Muscle layer of colon (tissue), 2 donors: ENCODE measurements around the gene HRH2.
"Not testable (repeated sequence)": the region's sequence is repeated elsewhere in the genome, so short reads cannot be mapped to it uniquely, and the experiment has no call there.

ENCODE experiments used
- H3K27ac ChIP-seq: one replicate; pipeline ENCODE4 v1.7.0; 2013; ENCODE audit warnings: low read depth, mild to moderate bottlenecking, low read length, moderate library complexity
- H3K27me3 ChIP-seq, 2 donors: one replicate each; pipeline ENCODE4 v1.7.0; 2013; ENCODE audit warnings: low read length in 2 of 2, mild to moderate bottlenecking in 2 of 2; ENCODE audit not compliant: insufficient read depth in 2 of 2, control insufficient read depth in 1 of 2
- H3K36me3 ChIP-seq: one replicate; pipeline ENCODE4 v1.7.0; 2013; ENCODE audit warnings: mild to moderate bottlenecking, low read length; ENCODE audit not compliant: insufficient read depth
- H3K4me1 ChIP-seq: one replicate; pipeline ENCODE4 v1.7.0; 2013; ENCODE audit warnings: mild to moderate bottlenecking, low read length; ENCODE audit not compliant: insufficient read depth
- H3K4me3 ChIP-seq, 2 donors: one replicate each; pipeline ENCODE4 v1.7.0; 2013; ENCODE audit warnings: low read length in 2 of 2, low read depth in 1 of 2, mild to moderate bottlenecking in 1 of 2, moderate library complexity in 1 of 2
- H3K9ac ChIP-seq: one replicate; pipeline ENCODE4 v1.7.0; 2013; ENCODE audit warnings: low read length
- H3K9me3 ChIP-seq: one replicate; pipeline ENCODE4 v1.7.0; 2013; ENCODE audit warnings: mild to moderate bottlenecking, low read length
- donor health status: abdominal sarcoma.
- donor health status: Adenocarcinoma of cecum.

The HRH2 gene

DNA sequence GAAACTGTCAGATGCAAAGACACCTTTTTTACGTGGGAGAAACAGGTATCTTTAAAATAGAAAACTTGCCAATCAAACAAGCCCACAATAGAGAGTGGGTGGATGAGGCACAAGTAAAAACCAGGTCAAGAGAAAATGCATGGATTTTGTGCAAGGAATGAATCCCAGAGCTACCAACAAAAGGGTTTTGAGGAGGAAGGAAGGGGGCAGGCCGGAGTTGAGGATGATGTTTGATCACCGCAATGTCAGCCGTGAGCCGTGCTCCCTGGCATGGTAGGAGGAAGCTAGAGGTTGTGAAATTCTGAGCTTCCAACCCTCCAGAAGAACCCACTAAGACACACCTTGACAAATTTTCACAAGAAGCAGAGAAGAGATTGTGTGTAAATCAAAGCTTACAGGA lies 53.2 kb downstream of the HRH2 start:
- no peaks in the 10 kb centered on the region for H3K4me1 ChIP-seq
- H3K36me3 ChIP-seq: no peaks in the 10 kb centered on the region
- no peaks in the 10 kb centered on the region for H3K27me3 ChIP-seq
- peaks cover 4% of the 10 kb centered on the region for H3K9me3 ChIP-seq
- H3K27ac ChIP-seq: no peak overlapping the region
- H3K9ac ChIP-seq: no peak overlapping the region
- H3K4me3 ChIP-seq: no peak overlapping the region

DNA sequence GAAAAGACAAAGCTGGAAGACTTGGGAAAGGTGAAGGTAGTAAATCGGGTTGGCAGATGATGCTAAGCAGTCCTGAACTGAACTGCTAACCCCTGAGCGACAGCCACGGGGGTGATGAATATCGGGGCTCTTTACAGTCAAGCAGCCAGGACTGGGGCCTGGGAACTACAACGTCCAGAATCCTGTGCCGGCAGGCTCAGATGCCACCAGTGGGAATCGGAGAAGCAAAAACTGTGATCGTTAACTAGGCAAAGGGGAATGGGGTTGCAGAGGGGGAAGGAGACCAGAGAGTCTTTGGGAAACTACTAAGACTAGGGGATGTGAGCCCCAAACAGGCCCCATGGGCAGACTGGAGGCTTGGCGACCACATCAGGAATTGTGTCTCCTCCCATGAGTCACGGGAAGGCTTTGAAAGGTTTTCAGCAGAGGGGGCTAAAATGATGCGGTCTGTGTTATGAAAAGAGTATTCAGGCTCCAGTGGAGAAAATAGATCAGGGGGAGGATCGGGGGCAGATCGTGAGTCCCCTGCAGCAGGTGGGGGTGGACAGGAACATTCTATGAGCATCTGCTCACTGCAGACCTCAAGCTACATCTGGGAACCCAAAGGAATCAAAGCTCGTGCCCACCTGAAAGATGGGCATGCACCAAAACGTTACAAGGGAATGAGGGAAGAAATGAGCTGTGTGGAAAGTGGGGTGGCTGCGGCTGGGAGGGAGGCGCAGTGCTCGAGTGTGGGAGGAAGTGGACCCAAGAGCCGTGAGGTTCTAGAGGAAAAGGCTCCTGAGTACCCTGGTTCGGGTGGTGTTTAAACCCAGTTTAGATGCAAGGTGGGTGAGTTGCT lies 53.8 kb downstream of the HRH2 start:
- H3K36me3 ChIP-seq: no peaks in the 10 kb centered on the region
- no peaks in the 10 kb centered on the region for H3K27me3 ChIP-seq
- peaks cover 4% of the 10 kb centered on the region for H3K9me3 ChIP-seq
- H3K27ac ChIP-seq: no peak overlapping the region
- H3K4me1 ChIP-seq: no peaks in the 10 kb centered on the region
- no peak overlapping the region for H3K9ac ChIP-seq
- no peak overlapping the region for H3K4me3 ChIP-seq

DNA sequence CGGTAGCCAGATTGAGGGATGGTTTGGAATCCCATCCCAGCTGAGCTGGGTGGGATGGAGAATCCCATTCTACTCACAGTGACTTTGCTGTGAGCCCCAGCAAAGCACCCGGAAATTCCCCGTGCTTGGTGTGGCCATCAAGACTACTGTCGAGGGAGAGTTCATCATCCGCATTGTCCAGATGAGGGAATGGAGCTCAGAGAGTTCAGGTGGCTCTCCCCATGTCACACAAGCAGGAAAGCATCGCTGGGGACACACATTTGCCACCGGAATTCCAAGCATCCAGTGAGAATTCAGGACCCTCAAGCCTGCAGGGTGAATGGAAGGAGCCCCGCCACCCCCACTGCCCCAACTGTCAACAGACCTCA lies 54.4 kb downstream of the HRH2 start:
- H3K9me3 ChIP-seq: peaks cover 4% of the 10 kb centered on the region
- H3K4me1 ChIP-seq: no peaks in the 10 kb centered on the region
- no peaks in the 10 kb centered on the region for H3K27me3 ChIP-seq
- no peak overlapping the region for H3K4me3 ChIP-seq
- no peak overlapping the region for H3K9ac ChIP-seq
- no peaks in the 10 kb centered on the region for H3K36me3 ChIP-seq
- H3K27ac ChIP-seq: no peak overlapping the region

DNA sequence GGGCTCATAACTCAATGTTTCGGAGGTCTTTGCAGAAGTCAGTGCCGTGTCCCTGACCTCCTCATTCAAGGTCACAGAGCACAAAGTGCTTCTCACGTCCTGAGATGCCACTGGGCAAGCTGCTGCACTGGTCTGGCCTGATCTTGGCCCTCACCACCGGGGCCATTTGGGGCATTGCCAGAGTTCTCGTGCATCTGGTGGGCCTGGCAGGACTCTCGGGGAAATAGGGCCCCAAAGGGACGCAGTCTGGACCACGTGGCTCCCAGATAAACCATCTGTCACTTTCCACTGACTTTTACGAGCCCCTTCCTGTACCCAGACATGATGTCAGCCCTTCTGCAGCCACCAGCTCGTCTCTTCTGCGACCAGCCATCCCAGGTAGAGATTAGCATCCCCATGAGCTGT lies 54.8 kb downstream of the HRH2 start:
- Histone ChIP-seq H3K27ac (no peak overlapping the region), H3K27me3 (no peaks in the 10 kb centered on the region), H3K9ac (no peak overlapping the region), H3K9me3 (peaks cover 4% of the 10 kb centered on the region), H3K4me3 (no peak overlapping the region), H3K36me3 (no peaks in the 10 kb centered on the region), H3K4me1 (no peaks in the 10 kb centered on the region)

DNA sequence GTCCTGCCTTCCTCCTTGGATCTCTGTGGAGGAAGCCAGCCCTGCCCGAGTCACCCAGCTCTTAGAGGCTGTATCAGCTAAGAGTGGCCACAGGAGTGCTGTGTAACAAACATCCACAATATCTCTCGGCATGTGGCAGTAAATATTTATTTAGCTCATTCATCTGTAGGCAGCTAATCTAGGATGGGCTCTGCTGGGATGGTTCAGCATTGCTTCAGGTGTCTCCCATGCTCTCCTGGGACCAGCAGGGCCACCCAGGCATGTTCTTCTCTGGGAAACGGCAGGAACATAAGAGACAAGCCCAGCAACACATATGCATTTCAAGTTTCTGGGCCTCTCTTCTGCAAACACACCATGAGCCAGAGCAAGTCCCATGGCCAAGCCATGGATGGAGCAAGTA lies 56.1 kb downstream of the HRH2 start:
- no peaks in the 10 kb centered on the region for H3K36me3 ChIP-seq
- no peak overlapping the region for H3K4me3 ChIP-seq
- H3K9ac ChIP-seq: no peak overlapping the region
- H3K27ac ChIP-seq: no peak overlapping the region
- H3K4me1 ChIP-seq: no peaks in the 10 kb centered on the region
- peaks cover 4% of the 10 kb centered on the region for H3K9me3 ChIP-seq
- no peaks in the 10 kb centered on the region for H3K27me3 ChIP-seq

DNA sequence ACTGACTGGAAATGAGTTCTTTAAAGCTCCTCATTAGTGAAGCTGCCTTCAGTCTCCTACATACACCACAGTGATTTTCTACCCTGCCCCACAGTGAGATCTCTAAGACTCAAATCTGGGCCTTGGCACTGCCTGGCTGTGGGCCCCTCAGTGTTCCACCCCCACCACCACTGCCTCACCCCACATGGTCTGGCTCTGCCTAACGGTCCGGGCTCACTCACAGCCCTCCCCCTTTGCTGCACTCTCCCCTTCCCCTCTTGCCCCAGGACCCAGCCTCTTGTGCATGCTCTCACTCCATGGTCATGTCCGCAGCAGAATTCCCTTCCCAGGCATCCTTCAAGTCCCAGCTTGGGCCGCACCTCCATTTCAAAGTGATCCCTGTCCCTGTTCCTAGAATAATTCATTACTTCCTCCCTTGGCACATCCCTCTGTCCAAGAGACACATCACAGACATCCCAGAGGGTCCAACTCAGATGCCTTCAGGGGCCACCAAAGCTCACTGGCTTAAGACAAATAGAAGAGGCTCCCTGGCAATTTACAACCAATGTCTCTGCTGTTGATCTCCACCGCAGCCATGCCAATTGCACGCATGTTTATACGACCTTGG lies 56.7 kb downstream of the HRH2 start:
- Histone ChIP-seq H3K27ac (no peak overlapping the region), H3K9me3 (peaks cover 4% of the 10 kb centered on the region)

DNA sequence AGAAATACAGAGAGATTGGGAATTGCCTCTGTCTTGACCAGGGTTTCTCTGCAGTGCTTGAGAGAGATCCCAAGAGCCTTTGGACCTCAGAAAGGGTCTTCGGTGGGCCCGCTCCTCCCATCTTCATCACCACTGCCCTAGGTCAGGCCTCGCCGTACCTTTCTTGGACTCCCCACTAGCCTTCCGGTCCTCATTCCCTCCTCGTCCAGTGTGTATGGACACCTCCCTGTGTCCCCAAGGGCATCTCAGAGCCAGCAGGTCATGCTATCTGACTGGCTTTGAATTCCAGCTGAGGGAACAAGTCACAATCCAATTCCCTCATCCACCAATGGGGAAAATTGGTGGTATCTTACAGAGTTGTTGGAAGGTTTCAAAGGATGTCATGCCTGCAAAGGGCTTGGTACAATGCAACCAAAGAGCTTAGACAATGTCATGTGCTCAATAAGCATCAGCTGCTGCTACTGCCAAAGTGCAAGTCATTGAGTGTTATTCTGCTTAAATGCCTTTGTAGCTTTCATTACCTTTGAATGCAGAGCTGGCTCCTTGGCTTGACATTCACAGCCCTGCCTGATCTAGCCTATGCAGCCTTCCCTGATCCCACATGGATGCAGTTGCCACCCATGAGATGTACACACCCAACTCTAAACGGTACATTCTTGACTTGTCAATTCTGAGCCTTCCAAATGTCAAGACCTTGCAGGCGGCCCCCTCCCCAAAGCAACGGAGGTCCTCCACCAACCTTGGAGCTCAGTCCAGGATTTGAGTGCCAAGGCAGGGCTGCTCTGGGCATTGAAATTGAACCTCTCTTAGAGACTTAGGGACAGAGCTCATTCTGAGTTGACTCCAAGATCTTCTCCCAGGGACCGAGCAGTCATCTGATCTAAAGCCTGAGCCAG lies 58.0 kb downstream of the HRH2 start:
- Histone ChIP-seq H3K27ac (no peak overlapping the region), H3K36me3 (no peaks in the 10 kb centered on the region), H3K9me3 (peaks cover 4% of the 10 kb centered on the region), H3K27me3 (no peaks in the 10 kb centered on the region), H3K9ac (no peak overlapping the region), H3K4me3 (no peak overlapping the region), H3K4me1 (no peaks in the 10 kb centered on the region)

More for the DNA sequence above, 56.7 kb downstream of the HRH2 start:
- Histone ChIP-seq H3K4me1 (no peaks in the 10 kb centered on the region), H3K36me3 (no peaks in the 10 kb centered on the region), H3K9ac (no peak overlapping the region), H3K4me3 (no peak overlapping the region), H3K27me3 (no peaks in the 10 kb centered on the region)

DNA sequence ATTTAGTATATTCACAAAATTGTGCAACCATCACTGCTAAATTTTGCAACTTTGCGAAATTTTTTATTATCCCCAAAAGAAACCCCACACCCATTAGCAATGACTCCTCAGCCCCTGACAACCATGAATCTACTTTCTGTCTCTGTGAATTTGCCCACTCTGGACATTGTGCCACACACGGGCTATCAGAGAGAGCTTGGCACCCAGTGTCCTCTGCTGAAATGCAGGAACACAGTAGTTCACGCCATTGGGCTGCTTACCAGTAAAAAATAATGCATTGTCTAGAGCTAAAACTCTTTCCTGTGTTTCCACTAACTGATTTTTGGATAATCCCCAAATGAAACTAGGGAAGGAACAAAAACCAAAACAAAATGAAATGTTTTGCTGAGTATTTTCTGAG lies 60.0 kb downstream of the HRH2 start:
- peaks cover 4% of the 10 kb centered on the region for H3K9me3 ChIP-seq
- no peaks in the 10 kb centered on the region for H3K36me3 ChIP-seq
- H3K27me3 ChIP-seq: no peaks in the 10 kb centered on the region
- no peak overlapping the region for H3K4me3 ChIP-seq
- no peaks in the 10 kb centered on the region for H3K4me1 ChIP-seq
- H3K27ac ChIP-seq: no peak overlapping the region
- no peak overlapping the region for H3K9ac ChIP-seq

DNA sequence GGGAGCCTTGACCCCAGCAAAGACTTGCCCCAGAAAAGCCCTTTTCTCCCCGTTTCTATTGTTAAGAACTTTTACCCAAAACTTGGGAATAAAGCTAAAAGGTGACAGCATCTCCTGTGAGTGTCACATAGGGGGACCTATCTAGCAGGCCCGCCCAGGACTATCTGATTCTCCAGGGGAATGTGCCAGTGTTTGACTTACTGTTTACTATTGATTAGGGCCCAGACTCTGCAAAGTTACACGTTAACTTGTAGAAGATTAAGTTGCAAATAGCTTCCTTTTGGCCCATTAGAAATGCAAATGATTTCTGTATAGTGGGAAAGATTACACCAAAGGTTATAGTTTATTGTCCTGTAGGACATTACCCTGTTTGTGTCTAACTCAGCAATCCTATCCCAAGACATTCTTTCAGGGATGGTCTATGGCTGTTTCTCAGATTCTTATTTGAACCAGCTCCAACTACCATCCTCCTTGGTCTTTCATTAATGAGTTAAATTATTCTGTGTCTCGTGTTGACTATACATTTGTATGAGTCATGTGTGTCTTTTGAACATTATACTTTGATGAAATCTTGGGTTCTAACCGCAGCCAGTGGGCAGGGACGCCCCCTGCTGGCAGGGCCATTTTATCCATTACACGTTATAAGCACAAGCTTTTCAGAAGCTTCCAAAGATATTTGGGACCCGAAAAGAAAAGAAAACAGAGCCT lies 60.7 kb downstream of the HRH2 start:
- H3K27me3 ChIP-seq: no peaks in the 10 kb centered on the region
- H3K36me3 ChIP-seq: no peaks in the 10 kb centered on the region
- H3K4me3 ChIP-seq: no peak overlapping the region
- peaks cover 4% of the 10 kb centered on the region for H3K9me3 ChIP-seq
- no peak overlapping the region for H3K27ac ChIP-seq
- no peaks in the 10 kb centered on the region for H3K4me1 ChIP-seq
- no peak overlapping the region for H3K9ac ChIP-seq

DNA sequence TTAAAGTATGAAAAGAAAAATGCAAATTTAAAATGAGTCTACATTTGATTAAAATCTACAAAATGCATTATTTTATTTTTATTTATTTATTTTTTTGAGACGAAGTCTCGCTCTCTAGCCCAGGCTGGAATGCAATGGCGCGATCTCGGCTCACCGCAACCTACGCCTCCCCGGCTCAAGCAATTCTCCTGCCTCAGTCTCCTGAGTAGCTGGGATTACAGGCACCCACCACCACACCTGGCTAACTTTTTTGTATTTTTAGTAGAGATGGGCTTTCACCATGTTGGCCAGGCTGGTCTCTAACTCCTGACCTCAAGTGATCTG lies 61.2 kb downstream of the HRH2 start:
- not testable (repeated sequence) for H3K9me3 ChIP-seq, H3K27me3 ChIP-seq, H3K4me1 ChIP-seq, H3K9ac ChIP-seq, H3K4me3 ChIP-seq, H3K36me3 ChIP-seq, H3K27ac ChIP-seq
